A673 (cell line): Measurements from ENCODE around the gene SARDH.

Source experiments
- CTCF ChIP-seq: fragments of 300-800, 200-600 bp; sonication (generic); conservative IDR thresholded peaks from 2 replicates; pipeline ENCODE4 v1.5.1; 2017; ENCODE audit warnings: low read depth, mild to moderate bottlenecking, antibody characterized with exemption, low read length, moderate library complexity, mixed read lengths
- EZH2 ChIP-seq: fragments of 200-600 bp; sonication (generic); IDR thresholded peaks from 2 replicates; pipeline ENCODE4 v1.6.1; 2017; ENCODE audit warnings: borderline replicate concordance, low read depth, mild to moderate bottlenecking, mixed read lengths, antibody characterized with exemption, low read length; ENCODE audit not compliant: poor library complexity, severe bottlenecking

GRCh38 chr9:133666845-133667244 is 71.3 kb downstream of the SARDH start:
- TF ChIP-seq CTCF = no peak
- TF ChIP-seq EZH2 = no peak
